HG02623 (cell line): ENCODE data around the gene KCNH1.
"Not testable (repeated sequence)": the region's sequence is repeated elsewhere in the genome, so short reads cannot be mapped to it uniquely, and the experiment has no call there.

Experiments
- ATAC-seq: cut with Tn5 transposase; IDR thresholded peaks from one replicate; pipeline ENCODE4 v1.9.1; 2021; ENCODE audit warnings: moderate library complexity; ENCODE audit not compliant: unreplicated experiment

Gene KCNH1

DNA sequence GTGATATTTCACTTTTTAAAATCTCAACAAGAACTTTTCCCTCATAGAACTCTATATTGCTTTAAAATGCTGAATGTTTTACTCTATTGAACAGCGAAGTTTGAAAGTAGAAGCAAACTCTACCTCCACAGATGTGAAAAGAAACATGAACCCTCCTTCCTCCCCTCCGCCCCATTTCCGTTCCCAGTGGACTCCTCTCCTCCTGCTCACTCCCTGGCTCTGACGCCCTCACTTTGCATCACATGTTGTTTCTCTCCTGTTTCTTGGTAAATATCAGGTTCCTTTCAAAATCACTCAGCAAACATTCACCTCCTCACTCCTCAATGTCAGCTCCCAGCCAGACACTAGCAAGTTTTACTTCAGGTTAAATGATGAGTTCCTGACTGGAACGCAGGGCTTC lies 34.6 kb downstream of the KCNH1 start:
- ATAC-seq: no peak

DNA sequence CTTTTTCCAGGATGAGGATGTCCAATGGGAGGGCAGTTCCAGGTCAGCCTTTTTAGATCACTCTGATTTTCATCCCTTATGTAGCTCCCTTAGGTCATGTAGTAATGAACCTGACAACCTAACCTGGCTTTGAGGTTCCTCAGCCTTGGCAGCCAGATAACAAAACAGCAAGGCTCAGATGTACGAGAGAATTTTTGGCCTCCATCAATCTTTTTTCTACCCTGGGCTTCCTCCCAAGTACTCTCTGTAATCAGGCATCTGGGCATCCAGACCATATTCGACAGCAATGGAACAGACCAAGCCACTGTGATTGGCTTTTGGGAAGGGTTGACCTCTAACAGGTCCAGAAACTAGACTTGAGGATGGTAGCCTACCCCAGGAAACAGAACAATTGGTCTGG lies 38.6 kb downstream of the KCNH1 start:
- no peak for ATAC-seq

DNA sequence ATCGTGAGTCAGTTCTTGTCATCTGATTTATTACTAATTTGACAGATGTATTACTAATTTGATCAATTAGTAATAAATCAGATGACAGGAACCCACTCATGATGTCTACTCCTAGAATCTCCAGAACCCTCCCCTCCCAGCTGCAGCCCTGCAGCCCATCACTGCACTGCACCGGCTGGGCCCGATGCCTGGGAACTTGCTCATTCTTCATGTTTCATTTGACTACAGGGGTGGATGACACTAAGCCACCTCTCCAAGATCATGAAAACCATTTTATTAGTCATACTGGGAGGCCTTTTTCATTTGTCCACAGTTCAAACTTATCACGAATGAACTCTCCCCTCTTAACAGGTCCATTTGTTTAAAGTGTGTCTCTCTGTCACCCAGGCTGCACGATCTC lies 41.0 kb downstream of the KCNH1 start:
- no peak for ATAC-seq

DNA sequence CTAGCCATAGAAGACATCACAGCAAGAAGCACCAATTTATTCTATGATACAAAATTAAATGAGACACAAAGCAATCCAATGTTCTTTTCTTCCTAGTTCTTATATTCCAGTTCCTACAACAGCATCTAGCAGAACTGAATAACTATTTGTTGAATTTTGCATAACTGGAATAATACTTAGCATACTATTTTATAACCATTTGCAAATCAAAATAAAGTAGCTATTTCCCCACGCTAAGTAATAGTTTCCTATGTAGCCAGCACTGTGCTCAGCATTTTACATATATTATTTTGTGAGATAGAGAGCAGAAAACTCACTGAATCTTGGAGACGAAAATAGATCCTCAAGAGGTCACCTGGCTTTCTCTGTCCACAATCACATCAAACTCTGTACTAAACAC lies 42.1 kb downstream of the KCNH1 start:
- ATAC-seq: no peak

DNA sequence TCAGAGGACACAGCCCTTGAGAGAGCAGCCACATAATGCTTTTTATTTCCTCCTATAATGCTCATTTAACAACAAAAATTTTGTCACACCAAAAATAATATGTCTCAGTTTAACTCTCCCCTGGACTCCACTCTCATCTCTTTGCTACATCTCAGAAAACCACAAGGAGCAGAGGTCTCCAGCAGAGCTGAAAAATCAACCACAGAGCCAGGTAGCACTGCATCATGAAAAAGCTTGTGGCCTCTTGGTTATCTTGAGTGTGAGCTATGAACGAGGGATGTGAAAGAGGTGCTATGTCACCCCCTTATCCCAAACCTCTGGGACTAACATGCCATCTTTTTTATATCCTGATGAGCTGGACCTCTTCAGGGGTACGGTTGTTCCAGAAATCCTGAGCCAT lies 44.4 kb downstream of the KCNH1 start:
- ATAC-seq: no peak

DNA sequence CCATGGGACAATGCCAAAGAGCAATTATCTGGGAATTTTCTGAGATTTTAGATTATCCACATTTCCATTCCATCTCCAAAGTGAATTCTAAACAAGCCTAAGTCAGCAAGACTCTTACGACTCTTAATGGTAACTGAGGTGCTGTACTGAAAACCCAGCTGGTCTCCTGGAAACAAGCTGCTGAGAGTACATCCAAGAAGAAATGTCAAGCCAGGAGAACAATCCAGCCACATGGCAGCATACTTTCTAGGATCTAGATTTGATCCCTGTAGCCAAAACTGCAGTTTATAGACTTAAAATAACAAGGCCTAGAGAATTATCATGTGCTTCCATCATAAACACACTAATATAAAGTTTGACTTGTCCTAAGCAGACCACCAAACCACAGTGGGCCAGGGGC lies 45.8 kb downstream of the KCNH1 start:
- no peak for ATAC-seq

DNA sequence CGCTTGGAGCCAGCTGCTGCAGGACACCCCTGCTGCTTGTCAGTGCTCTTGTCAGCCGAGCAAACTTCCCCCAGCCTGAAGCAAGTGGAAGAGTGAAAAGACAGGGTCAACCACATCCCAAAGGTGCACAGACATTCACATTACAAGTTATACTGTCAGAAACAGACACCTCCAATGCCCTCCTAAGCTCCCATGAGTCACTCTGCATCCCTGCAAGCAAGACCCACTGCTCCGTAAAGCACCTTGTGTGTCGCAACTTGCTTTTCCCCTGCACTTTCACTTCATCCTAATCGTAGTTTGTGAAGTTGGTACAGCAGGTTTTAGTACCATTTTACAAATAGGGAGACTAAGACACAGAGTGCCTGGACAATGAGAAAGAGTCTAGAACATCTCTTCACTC lies 51.1 kb downstream of the KCNH1 start:
- ATAC-seq: no peak

DNA sequence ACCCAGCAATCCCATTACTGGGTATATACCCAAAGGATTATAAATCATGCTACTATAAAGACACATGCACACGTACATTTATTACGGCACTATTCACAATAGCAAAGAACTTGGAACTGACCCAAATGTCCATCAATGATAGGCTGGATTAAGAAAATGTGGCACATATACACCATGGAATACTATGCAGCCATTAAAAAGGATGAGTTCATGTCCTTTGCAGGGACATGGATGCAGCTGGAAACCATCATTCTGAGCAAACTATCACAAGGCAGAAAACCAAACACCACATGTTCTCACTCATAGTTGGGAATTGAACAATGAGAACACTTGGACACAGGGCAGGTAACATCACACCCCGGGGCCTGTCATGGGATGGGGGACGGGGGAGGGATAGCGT lies 52.5 kb downstream of the KCNH1 start:
- not testable (repeated sequence) for ATAC-seq

DNA sequence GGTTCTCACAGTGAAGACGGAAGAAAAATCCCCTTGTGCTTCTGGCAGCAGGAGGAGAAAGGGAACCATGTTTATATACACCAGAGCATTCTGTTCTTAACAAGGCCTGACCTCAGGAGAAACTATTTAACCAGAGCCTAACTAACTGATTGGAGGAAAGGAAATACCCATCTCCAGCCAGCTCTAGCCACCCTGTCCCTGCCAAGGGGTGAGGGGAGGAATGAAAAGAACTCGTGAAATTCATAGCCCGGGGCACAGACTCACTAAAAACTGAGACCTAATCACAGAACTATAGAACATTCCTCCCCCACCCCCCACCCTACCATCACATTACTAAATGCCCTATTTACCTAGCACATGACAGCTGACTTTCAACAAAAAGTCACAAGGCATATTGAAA lies 65.0 kb downstream of the KCNH1 start:
- ATAC-seq: no peak

DNA sequence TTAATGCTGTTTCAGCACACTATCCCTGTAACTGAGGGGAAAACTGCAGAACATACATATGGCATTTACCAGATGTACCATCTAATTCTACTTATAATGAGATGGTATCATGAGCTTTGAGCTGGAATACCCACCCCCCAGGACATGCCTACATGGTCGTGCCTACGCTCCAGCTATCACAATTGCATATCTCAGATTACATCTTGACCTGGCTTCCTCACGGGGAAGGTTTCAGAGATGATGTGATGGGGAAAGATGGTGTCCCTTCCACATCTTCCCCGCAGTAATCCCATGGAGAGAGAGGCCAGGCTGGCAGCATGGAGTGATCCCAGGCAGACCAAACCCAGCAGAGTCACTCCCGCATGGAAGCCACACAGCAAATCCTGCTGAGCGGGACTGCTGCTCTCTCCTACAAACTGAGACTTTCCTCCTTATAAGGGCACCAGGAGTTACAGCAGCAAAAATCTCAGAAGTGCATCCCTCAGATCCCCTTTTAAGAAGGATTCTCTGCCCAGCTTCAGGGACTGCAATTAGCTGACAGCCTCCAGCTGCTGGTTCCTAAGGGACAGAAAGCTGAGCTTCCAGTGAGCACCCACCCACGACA lies 67.1 kb downstream of the KCNH1 start:
- ATAC-seq: no peak

DNA sequence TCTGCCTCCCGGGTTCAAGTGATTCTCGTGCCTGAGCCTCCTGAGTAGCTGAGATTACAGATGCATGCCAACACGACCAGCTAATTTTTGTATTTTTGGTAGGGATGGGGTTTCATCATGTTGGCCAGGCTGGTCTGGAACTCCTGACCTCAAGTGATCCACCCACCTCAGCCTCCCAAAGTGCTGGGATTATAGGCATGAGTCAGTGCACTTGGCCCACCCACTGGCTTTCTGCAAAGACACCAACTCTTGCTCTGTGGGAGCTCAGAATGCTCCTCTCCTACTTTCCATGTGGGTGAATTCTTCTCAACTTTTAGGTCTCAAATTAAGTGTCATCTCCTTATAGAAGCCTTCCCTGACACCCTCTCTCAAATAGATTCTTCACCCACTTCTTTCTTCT lies 92.1 kb downstream of the KCNH1 start:
- not testable (repeated sequence) for ATAC-seq

DNA sequence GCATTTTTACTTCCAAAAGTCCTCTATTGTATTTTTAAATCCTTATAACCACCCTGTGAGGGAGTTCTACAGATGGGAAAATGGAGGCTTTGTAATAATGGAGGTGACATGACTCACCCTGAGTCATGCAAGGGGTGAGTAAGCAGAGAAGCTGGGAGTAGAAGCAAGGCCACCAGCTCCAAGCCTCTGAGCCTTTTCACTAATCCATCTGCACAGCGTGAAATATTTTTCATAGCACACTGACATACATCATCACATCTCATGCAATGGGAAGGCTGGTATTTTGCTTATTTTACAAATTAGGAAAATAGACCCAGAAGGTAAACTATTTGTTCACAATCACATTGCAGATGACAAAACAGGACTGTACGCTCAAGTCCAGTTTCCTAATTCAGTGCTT lies 96.9 kb downstream of the KCNH1 start:
- ATAC-seq: no peak

DNA sequence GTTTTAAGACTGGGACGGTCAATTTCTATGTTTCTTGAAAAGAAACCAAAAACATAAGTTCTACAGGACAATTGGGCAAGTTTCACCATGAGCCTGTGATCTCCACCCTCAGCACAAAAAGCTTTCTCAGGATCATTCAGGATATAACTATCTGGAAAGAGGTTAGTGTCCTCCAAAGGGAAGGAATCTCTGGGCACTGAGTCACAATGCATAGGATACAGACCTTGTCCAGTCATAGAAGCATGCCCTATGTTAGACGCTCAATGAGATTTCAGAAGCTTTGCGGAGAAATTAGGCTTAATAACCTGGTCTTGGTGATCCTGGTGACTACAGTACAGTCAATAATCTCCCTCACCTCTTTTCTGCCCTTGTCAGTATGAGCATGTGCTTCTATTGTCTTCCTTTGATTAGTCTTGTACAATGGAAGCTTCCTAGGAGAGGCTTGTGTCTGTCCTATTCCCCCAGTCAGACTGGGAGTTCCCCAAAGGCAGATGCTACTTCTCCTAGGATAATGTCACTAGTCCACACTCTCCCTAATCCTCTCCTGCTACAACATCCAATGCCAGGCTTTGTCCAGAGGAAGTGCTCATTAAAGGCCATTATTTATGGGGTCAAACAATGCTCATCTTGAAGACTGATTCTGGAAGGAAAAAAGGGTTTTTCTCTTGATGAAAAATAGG lies 97.4 kb downstream of the KCNH1 start:
- ATAC-seq: no peak

DNA sequence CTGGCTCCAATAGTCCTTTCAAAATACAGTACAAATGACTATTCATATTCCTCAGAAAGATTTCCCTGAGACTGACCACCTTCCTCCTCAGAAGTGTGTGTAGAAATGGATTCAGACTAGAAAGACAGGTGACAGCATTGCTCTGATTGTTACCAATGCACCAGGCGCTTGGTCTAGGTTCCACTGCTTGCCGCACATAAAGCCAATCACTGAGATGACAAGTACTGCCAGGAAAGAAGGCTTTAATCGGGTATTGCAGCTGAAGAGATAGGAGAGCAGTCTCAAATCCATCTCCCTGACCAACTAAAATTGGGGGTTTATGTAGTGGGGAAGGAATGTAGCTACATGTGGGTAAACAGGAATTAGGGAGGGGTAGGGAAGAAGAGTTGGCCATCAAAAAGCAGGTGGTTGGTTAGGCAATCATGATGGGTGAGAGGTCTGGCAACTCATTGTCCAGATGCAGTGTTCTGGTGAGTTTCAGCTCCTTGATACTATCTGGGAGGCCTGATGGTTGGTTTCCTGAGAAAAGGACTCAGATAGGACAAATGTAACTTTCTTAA lies 98.0 kb downstream of the KCNH1 start:
- ATAC-seq: no peak

DNA sequence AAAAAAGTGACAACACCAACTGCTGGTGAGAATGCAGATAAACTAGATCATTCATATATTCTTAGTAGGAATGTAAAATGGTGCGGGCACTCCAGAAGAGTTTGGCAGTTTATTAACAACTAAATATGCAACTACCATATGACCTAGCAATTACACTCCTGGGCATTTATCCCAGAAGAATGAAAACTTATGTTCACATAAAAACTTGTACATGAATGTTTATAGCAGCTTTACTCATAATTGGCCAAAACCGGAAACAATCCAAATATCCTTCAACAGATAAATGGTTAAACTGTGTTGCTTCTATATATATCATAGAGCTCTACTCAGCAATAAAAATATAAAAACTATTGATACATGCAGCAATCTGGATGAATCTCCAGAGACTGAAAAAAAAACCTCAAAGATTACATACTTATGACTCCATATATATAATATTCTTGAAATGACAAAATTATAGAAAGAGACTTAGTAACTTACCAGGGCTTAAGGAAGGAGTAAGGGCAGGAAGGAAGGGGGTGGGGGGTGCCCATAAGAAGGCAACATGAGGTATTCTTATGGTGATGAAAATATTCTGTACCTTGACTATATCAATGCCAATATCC lies 99.9 kb downstream of the KCNH1 start:
- no peak for ATAC-seq

DNA sequence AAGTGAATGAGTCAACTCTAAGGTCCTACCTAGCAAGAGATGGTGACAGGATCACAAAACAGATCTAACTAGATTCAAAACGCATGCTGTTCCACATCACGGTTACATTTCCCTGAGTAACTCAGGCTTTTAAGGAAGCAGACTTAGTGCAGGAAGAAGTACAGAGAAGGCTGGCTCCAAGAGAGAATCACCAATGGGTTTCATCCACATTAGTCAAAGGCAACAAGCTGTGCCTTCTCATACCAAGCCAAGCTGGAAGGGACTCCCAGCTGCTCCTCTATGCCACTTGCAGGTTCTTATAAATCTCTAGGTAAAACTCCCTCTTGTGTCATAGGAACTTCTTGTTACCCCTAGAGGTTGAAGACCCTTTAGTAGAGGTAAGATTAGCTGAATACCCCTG lies 109.0 kb downstream of the KCNH1 start:
- no peak for ATAC-seq

DNA sequence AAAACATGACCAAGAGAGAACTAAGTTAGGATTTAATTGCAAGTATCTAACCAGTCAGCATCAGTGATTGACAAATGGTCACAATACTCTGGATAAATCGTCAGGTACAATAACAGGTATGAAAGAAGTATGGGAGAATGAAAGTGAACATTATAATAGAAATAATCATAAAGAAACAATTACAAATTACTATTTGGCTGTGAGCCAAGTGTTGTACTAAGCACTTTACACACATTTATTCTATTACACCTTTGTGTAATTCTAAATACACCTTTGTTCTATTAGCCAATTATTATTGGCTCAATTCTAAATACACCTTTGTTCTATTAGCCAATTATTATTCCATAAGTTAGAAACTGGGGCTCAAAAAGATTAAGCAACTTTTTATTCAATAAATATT lies 114.7 kb downstream of the KCNH1 start:
- ATAC-seq: no peak

DNA sequence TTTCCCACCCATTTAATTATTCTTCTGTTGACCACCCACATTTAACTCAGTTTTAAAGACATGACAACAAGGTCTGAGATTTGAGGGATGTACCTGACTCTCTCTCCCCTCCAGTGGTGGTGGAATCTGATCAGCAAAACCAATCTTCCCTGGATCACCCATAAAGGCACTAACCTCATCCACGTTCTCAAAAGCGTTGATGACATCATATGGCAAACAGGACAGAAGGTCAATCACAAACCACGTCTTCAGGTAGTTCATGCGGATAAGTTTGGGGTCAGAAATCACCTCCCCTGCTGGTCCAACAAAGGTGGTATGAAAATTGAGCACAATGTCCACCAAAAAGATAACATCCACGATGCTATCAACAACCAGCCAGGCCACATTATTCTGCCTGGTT lies 115.3 kb downstream of the KCNH1 start:
- ATAC-seq: no peak

DNA sequence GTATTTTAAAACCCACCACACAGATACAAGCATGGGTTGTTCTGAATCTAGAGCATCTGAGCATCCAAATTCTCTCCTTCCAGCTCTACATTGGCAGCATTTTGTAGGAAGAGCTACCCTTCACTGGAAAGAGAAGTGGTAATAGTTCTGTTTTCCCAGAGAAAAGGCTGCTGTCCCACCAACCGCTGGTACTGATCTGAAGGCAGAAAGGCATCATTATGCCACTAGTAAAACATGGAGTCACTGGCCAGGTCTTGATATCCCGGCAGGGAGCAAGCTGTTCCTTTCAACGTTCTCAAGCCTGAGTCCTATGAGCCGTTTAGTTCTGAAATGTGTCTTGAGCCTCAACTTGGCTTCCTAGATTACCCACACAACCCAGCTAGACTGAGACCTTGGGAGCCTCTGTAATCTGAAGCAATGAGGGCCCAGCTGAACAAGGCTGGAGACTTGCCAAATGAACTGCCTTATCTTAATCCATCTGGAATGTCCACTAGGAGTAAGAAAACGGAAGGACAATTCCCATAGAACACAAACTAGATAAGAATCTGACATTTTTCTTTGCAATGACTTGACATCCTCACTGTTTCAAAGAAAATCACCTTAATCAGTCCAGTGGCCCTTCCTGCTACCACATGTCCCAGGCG lies 116.8 kb downstream of the KCNH1 start:
- ATAC-seq: no peak

DNA sequence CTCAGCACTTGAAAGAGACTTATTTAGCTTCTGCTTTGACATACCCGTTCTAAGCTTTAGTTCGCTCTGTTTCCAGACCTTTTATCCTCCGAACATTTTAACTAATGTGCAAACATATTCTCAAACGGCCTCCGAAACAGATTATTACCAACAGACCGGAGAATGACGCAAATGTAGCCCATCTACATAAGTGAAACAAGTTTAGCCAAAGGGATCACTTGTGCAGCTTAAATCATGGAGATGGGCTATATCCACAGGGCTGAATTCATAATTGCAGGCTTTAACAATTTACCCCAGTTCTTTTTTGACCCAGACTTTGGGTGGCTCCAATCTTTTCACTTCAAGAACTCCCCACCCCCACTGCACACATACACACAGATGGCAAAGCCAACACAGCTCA lies 119.7 kb downstream of the KCNH1 start:
- no peak for ATAC-seq

DNA sequence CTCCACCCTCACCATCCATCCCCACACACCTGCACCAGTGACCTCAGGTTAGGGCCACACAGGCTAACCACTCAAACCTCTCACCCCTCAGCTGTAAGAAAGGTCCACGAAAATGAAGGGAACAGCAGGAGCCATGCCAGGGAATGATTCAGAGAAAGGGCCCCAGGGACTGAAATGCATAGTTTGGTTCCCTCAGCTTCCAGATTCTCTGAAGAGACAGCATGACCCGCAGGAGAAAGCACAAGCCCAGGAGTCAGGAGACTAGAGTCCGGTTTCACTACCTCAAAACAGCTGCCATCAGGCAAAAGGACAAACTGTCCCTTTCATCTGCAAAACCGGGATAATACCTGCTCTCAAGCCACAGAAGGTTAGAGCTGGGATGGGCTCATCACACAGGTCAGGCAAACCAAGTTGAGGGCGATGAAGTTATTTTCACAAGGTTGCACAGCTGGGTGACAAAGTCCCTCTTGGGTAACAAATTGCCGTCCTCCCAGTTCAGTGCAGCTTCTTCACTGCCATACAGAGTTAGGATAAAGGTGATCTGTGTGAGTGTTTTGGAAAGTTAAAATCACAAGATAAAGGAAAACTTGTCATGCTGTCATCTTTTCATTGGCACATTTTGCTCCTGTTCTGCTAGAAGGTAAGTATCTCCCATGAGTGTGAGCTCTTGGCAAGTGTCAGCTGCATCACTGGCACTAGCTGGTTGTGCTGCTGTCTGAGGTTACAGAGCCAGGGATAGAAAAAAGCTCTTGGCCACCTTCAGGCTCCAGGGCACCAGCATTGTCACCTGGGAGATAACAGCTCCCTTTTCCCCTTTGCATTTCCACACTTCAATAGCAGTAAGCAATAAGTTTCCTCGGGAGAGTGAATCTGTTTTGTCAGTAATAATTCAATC lies 120.4 kb downstream of the KCNH1 start:
- no peak for ATAC-seq
